ENCODE results near the gene C10orf90.

DNA sequence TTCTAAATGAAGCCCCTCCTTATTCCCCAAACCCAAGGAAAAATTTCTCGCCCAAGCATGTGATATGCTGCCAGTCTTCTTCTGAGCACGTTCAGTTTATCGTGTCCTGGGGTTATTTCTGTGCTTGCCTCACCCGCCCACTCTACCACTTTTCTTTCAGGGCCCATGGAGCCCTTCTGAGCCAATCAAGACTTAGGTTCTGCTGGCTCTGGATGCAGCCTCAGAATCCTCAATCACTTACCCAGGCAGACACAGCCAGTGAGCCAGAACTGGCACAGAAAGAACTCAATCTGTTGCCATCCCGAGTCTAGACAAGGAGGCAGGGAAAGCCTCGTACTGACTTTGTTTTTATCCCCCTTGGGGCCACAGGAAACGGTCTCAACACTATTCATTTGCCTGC lies 34.2 kb upstream of the C10orf90 start:
- TF ChIP-seq, protein P1, sequence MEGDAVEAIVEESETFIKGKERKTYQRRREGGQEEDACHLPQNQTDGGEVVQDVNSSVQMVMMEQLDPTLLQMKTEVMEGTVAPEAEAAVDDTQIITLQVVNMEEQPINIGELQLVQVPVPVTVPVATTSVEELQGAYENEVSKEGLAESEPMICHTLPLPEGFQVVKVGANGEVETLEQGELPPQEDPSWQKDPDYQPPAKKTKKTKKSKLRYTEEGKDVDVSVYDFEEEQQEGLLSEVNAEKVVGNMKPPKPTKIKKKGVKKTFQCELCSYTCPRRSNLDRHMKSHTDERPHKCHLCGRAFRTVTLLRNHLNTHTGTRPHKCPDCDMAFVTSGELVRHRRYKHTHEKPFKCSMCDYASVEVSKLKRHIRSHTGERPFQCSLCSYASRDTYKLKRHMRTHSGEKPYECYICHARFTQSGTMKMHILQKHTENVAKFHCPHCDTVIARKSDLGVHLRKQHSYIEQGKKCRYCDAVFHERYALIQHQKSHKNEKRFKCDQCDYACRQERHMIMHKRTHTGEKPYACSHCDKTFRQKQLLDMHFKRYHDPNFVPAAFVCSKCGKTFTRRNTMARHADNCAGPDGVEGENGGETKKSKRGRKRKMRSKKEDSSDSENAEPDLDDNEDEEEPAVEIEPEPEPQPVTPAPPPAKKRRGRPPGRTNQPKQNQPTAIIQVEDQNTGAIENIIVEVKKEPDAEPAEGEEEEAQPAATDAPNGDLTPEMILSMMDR (conservative IDR thresholded peaks at IDR 0.05; ENCODE audit: low read length) = no peak
- TF ChIP-seq EZH2phosphoT487 (IDR thresholded peaks at IDR 0.05; ENCODE audit: borderline replicate concordance) = no peak
